K562 (cell line): ENCODE results near the gene SPI1. TPM values are rescaled to one million over a fixed set of nuclear protein-coding genes. Genes with fewer than 3 reads are reported as not detected.

Source experiments
- BCOR ChIP-seq: fragments of 450-650 bp; IDR thresholded peaks from 2 replicates; pipeline ENCODE4 v1.6.1; 2016
- CAMTA2 ChIP-seq: fragments of 250-450 bp; sonication (Bioruptor Pico); conservative IDR thresholded peaks from 2 replicates; pipeline ENCODE4 v1.5.1; 2022
- ETS2 ChIP-seq: IDR thresholded peaks from 2 replicates; pipeline ENCODE4 v1.6.1; 2016; ENCODE audit warnings: borderline replicate concordance, missing genetic modification characterization, mild to moderate bottlenecking, moderate library complexity, missing compliant biosample characterization; ENCODE audit not compliant: poor library complexity, severe bottlenecking
- FOXM1 ChIP-seq, 2 experiments: fragments of 450-650 bp in 1 of 2; sonication (generic) in 1 of 2; formaldehyde crosslinking in 1 of 2; IDR thresholded peaks; 2 replicates each; pipeline versions ENCODE4 v1.6.1 to v1.9.0; 2017 to 2022; ENCODE audit warnings: low read depth in 2 of 2, mild to moderate bottlenecking in 2 of 2, missing genetic modification reagents in 1 of 2, moderate library complexity in 1 of 2
- HSF4 ChIP-seq: fragments of 250-450 bp; sonication (Bioruptor Pico); IDR thresholded peaks from 2 replicates; pipeline ENCODE4 v2.1.2; 2022; ENCODE audit warnings: mild to moderate bottlenecking, moderate library complexity, borderline replicate concordance
- KDM2B ChIP-seq: fragments of 250-450 bp; sonication (Bioruptor Pico); IDR thresholded peaks from 2 replicates; pipeline ENCODE4 v1.8.0; 2021; ENCODE audit warnings: mild to moderate bottlenecking, moderate library complexity
- KLF13 ChIP-seq: fragments of 450-650 bp; IDR thresholded peaks from 2 replicates; pipeline ENCODE4 v1.6.1; 2016; ENCODE audit warnings: missing genetic modification characterization, low read depth, mild to moderate bottlenecking, missing compliant biosample characterization, moderate library complexity, borderline replicate concordance
- MBD2 ChIP-seq: sonication (generic); IDR thresholded peaks from 2 replicates; pipeline ENCODE4 v1.6.1; 2016; ENCODE audit warnings: low read depth, borderline replicate concordance
- NCOA6 ChIP-seq: fragments of 450-650 bp; IDR thresholded peaks from 2 replicates; pipeline ENCODE4 v1.6.1; 2017; ENCODE audit warnings: mild to moderate bottlenecking
- NR3C1 ChIP-seq: sonication (generic); formaldehyde crosslinking; IDR thresholded peaks from 2 replicates; pipeline ENCODE4 v1.8.1; 2022; ENCODE audit warnings: missing genetic modification reagents
- NR4A1 ChIP-seq, 2 experiments: fragments of 250-450 bp in 1 of 2; fragments of 450-650 bp in 1 of 2; sonication (Bioruptor Pico) in 1 of 2; IDR thresholded peaks; 2 replicates each; pipeline versions ENCODE4 v1.4.0 to v1.6.1; 2016 to 2020; ENCODE audit warnings: mild to moderate bottlenecking in 2 of 2, missing compliant biosample characterization in 1 of 2, missing genetic modification characterization in 1 of 2, moderate library complexity in 1 of 2
- NRF1 ChIP-seq, 2 experiments: fragments of 450-650 bp; IDR thresholded peaks in 1 of 2; conservative IDR thresholded peaks in 1 of 2; 2 replicates each; pipeline ENCODE4 v1.6.1; 2014; ENCODE audit warnings: mild to moderate bottlenecking in 2 of 2
- RBM25 ChIP-seq: fragments of 200-400 bp; formaldehyde crosslinking; IDR thresholded peaks from 2 replicates; pipeline ENCODE4 v1.6.1; 2018; ENCODE audit warnings: low read length, low read depth, moderate library complexity; ENCODE audit not compliant: severe bottlenecking
- XRCC3 ChIP-seq: fragments of 450-650 bp; IDR thresholded peaks from 2 replicates; pipeline ENCODE4 v1.6.1; 2017; ENCODE audit warnings: mild to moderate bottlenecking, moderate library complexity
- ZNF316 ChIP-seq: fragments of 450-650 bp; IDR thresholded peaks from 2 replicates; pipeline ENCODE4 v1.6.1; 2016
- ZNF408 ChIP-seq: fragments of 250-450 bp; sonication (Bioruptor Pico); IDR thresholded peaks from 2 replicates; pipeline ENCODE4 v1.4.0; 2020; ENCODE audit warnings: low read depth, mild to moderate bottlenecking, moderate library complexity
- ZNF707 ChIP-seq: fragments of 250-450 bp; sonication (Bioruptor Pico); conservative IDR thresholded peaks from 2 replicates; pipeline ENCODE4 v1.8.0; 2022; ENCODE audit warnings: inconsistent platforms, mild to moderate bottlenecking, moderate library complexity
- polyA plus RNA-seq, 8 experiments: library from polyadenylated mRNA; depleted of rRNA in 4 of 8; stranded (reverse) in 5 of 8; unstranded in 3 of 8; fragments of >200 nt; fragmentation: Nextera tagmentation in 2 of 8; fragmentation: Illumina TruSeq in 1 of 8; extraction: Ambion mirVana in 2 of 8; extraction: Trizol in 1 of 8; gene quantifications; 2 replicates each; pipeline versions ENCODE4 v1.2.1 to v1.2.3, GENCODE V29; 2011 to 2014; ENCODE audit warnings: inconsistent platforms in 1 of 8, missing spikeins in 1 of 8
- total RNA-seq, 7 experiments: library from RNA; depleted of rRNA in 6 of 7; stranded (reverse); fragments of >200 nt in 6 of 7; fragmentation: Illumina TruSeq in 2 of 7; extraction: Trizol in 2 of 7; gene quantifications; 2 replicates each; pipeline versions ENCODE4 v1.2.1 to v1.2.3, GENCODE V29; 2011 to 2021; ENCODE audit warnings: low replicate concordance in 1 of 7
- TF ChIP-seq, protein P1 (sequence below): fragments of 450-650 bp; IDR thresholded peaks from 2 replicates; pipeline ENCODE4 v1.6.1; 2014; ENCODE audit warnings: low read depth, mild to moderate bottlenecking, moderate library complexity, borderline replicate concordance
- TF ChIP-seq, protein P2 (sequence below): fragments of 250-450 bp; sonication (Bioruptor Pico); IDR thresholded peaks from 2 replicates; pipeline ENCODE4 v1.8.0; 2021; ENCODE audit warnings: moderate library complexity, mild to moderate bottlenecking, inconsistent platforms
- TF ChIP-seq, protein P3 (sequence below): fragments of 250-450 bp; sonication (Bioruptor Pico); IDR thresholded peaks from 2 replicates; pipeline ENCODE4 v1.4.0; 2020; ENCODE audit warnings: mild to moderate bottlenecking, moderate library complexity
- TF ChIP-seq, protein P4 (sequence below): IDR thresholded peaks from 3 replicates; pipeline ENCODE4 v1.6.1; 2011; ENCODE audit warnings: borderline replicate concordance, mild to moderate bottlenecking; ENCODE audit not compliant: insufficient read length, insufficient read depth

The SPI1 gene
- total and polyA plus RNA-seq, 9 of the 15 experiments (the other 6 are each of a cell fraction or from before 2014, with no cell fraction given) = 0.10 to 33.7 (median 10.3) TPM

DNA sequence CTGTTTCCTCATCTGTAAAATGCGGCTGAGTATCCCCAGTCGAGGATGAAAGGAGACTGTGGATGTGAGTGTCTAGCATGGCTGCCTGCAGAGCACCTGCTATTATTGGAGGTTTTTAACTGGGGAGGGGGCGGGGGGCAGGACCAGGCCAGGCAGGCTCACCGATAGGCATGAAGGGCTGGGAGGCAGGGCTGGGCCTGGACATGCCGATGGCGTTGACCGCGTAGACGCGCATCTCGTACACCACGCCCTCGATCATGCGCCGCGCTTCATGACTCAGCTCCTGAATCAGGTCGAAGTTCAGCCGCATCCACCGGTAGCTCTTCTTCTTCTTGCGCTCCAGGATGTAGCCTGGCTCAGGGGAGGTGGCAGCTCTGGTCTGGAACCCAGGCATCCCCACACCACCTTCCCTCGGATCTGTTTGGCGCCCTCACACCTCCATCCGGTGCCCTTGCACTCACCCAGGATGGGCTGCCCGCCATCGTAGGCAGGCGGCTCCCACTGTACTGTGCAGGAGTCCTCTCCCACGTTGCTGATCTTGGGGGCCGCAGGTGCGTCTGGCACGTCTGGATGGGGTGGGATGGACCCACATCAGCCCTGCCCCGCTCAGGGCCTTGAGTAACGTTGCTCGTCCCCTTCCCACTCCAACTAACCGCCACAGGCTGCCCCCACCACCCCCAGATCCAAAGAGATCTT lies 41.0 kb downstream of the SPI1 start (continued):
- TF ChIP-seq, protein P1, sequence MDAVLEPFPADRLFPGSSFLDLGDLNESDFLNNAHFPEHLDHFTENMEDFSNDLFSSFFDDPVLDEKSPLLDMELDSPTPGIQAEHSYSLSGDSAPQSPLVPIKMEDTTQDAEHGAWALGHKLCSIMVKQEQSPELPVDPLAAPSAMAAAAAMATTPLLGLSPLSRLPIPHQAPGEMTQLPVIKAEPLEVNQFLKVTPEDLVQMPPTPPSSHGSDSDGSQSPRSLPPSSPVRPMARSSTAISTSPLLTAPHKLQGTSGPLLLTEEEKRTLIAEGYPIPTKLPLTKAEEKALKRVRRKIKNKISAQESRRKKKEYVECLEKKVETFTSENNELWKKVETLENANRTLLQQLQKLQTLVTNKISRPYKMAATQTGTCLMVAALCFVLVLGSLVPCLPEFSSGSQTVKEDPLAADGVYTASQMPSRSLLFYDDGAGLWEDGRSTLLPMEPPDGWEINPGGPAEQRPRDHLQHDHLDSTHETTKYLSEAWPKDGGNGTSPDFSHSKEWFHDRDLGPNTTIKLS = no peak
- TF ChIP-seq, protein P2, sequence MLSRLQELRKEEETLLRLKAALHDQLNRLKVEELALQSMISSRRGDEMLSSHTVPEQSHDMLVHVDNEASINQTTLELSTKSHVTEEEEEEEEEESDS (CRISPR knock-in tag) = no peak
- TF ChIP-seq CAMTA2 (CRISPR knock-in tag) (no peak), BCOR (peak; percentile 10; the same call in 1 of the 2 replicates), ETS2 (tag) (no peak), XRCC3 (no peak), ZNF707 (CRISPR knock-in tag) (no peak), RBM25 (no peak), NR3C1 (no peak), MBD2 (no peak), KDM2B (CRISPR knock-in tag) (no peak), KLF13 (tag) (no peak), NRF1 (conservative IDR thresholded peaks at IDR 0.05 in 1 of 2, IDR thresholded peaks at IDR 0.05 in 1 of 2) (peak; percentile 85 to 88), HSF4 (no peak), ZNF316 (peak; percentile 64), NCOA6 (no peak), NR4A1 (CRISPR knock-in tag; IDR thresholded peaks at IDR 0.05) (no peak), NR4A1 (tag; IDR thresholded peaks at IDR 0.05) (peak; percentile 24; the same call in 1 of the 2 replicates), FOXM1 (IDR thresholded peaks at IDR 0.05; ENCODE audit: low read depth) (no peak), FOXM1 (CRISPR knock-in tag; IDR thresholded peaks at IDR 0.05; ENCODE audit: low read depth) (no peak), ZNF408 (CRISPR knock-in tag) (no peak)
- TF ChIP-seq, protein P3, sequence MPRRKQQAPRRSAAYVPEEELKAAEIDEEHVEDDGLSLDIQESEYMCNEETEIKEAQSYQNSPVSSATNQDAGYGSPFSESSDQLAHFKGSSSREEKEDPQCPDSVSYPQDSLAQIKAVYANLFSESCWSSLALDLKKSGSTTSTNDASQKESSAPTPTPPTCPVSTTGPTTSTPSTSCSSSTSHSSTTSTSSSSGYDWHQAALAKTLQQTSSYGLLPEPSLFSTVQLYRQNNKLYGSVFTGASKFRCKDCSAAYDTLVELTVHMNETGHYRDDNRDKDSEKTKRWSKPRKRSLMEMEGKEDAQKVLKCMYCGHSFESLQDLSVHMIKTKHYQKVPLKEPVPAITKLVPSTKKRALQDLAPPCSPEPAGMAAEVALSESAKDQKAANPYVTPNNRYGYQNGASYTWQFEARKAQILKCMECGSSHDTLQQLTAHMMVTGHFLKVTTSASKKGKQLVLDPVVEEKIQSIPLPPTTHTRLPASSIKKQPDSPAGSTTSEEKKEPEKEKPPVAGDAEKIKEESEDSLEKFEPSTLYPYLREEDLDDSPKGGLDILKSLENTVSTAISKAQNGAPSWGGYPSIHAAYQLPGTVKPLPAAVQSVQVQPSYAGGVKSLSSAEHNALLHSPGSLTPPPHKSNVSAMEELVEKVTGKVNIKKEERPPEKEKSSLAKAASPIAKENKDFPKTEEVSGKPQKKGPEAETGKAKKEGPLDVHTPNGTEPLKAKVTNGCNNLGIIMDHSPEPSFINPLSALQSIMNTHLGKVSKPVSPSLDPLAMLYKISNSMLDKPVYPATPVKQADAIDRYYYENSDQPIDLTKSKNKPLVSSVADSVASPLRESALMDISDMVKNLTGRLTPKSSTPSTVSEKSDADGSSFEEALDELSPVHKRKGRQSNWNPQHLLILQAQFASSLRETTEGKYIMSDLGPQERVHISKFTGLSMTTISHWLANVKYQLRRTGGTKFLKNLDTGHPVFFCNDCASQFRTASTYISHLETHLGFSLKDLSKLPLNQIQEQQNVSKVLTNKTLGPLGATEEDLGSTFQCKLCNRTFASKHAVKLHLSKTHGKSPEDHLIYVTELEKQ (CRISPR knock-in tag) = no peak
- TF ChIP-seq, protein P4, sequence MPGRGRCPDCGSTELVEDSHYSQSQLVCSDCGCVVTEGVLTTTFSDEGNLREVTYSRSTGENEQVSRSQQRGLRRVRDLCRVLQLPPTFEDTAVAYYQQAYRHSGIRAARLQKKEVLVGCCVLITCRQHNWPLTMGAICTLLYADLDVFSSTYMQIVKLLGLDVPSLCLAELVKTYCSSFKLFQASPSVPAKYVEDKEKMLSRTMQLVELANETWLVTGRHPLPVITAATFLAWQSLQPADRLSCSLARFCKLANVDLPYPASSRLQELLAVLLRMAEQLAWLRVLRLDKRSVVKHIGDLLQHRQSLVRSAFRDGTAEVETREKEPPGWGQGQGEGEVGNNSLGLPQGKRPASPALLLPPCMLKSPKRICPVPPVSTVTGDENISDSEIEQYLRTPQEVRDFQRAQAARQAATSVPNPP = no peak
